UCSD-AML1 (cell line): ENCODE data around the gene ATP6AP1.

ENCODE experiments used
- DNase-seq: peaks from one replicate; lab custom pipeline; 2025; ENCODE audit not compliant: unreplicated experiment; lab: John Stamatoyannopoulos, UW

ATP6AP1 gene

GRCh38 chrX:154486052-154486395 lies 57.5 kb downstream of the ATP6AP1 start:
- no peak for DNase-seq
